ENCODE results near the gene RPGRIP1.
A peak's percentile ranks its signal among the peaks of the same experiment; 100 is the strongest.
"Not testable (repeated sequence)": the region's sequence is repeated elsewhere in the genome, so short reads cannot be mapped to it uniquely, and the experiment has no call there.

RPGRIP1 gene

GRCh38 chr14:21302013-21302835, 22.3 kb downstream of the RPGRIP1 start:
- DNase-seq: no peak

DNA sequence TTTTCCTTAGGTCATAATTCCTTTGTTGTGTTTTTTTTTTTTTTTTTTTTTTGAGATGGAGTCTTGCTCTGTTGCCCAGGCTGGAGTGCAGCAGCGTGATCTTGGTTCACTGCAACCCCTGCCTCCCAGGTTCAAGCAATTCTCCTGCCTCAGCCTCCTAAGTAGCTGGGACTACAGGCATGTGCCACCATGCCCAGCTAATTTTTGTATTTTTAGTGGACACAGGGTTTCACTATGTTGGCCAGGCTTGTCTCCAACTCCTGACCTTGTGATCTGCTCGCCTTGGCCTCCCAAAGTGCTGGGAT, 22.9 kb downstream of the RPGRIP1 start:
- DNase-seq: not testable (repeated sequence)

DNA sequence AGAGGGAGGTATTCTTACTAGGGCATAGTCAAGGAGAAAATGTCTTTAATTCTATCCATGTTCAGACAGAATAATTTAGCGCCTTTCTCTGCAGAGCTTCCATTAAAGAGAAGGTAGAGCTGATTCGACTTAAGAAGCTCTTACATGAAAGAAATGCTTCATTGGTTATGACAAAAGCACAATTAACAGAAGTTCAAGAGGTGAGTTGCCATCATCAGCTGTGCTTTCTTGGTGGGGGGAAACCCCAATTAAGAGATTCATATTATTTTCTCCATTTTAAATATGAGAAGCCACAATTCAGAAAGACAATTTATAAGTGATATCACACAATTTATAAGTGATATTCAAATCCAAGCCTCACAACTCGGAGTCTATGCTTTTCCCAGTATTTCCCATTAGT, 27.8 kb downstream of the RPGRIP1 start:
- DNase-seq: no peak

DNA sequence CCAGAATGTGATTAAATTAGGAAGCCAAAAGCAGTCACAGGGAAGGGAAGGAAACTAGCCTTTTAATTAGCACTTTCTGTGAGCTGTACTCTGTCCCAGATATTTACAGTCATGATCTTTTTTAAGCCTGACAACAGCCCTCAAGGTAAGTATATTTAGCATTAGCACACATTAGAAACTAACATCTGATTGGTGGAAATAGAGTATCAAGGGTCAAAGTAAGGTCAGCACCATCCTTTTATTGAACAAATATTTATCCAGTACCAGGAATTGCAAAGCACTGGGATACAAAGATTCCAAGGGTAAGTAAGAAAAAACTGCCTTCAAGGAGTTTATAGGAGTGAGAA, 28.2 kb downstream of the RPGRIP1 start:
- no peak for DNase-seq

- peak; percentile 88 for DNase-seq
Measured at GRCh38 chr14:21308479-21309237, 28.8 kb downstream of the RPGRIP1 start.

DNA sequence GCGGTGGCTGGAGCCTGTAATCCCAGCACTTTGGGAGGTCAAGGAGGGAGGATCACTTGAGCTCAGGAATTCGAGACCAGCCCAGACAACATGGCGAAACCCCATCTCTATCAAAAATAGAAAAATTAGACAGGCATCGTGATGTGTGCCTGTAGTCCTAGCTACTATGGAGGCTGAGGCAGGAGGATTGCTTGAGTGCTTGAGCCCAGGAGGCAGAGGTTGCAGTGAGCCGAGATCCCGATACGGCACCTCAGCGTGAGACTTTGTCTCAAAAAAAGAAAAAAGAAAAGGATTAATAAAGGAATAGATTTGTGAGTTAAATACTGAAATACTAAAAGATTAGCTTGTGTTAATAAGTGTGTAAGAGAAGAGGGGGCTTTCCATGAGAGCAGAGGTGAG, 29.4 kb downstream of the RPGRIP1 start:
- peak; percentile 4 for DNase-seq

DNA sequence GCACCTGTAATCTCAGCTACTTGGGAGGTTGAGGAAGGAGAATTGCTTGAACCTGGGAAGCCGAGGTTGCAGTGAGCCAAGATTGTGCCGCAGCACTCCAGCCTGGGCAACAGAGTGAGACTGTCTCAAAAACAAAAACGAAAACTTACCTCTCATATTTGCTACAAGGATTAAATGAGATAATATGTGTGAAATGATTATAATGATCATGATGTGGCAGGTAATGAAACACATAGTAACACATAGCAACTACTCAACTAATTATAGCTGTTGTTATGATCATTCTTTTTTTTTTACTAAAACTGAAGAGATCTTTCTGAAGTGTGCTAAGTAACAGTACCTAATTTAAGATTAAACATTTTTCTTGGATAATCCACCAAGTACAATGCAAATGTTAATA, 30.1 kb downstream of the RPGRIP1 start:
- no peak for DNase-seq

DNA sequence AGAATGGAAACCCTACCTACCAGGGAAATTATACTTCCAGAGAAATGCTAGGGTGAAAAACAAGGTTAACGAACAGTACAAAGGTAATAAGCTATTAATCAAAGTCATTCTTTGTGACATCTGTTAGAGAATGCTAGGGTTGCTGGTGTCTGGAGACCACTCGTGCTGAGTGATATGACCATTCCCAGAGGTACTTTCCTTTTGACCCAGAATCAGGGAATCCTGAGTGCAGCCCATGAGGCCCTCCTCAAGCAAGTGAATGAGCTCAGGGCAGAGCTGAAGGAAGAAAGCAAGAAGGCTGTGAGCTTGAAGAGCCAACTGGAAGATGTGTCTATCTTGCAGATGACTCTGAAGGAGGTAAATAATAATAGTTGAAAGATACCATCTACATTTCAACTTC, 31.7 kb downstream of the RPGRIP1 start:
- no peak for DNase-seq

GRCh38 chr14:21313512-21313911, 33.6 kb downstream of the RPGRIP1 start:
- DNase-seq: no peak

DNA sequence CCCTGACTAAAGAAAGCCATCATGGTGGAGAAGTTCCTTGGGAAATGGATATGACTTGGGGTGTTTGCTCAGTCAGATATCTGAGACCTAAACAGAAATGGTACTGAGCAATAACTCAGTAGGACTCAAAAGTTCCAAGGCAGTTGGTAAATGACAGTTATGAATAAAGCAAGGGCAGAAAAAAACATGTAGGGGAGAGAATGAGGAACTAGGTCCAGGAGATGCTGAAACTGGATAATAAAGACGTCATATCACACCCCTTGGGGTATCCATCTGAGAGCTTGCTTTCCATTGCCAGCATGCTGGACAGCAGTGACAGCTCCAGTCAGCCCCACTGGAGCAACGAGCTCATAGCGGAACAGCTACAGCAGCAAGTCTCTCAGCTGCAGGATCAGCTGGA, 37.5 kb downstream of the RPGRIP1 start:
- no peak for DNase-seq

DNA sequence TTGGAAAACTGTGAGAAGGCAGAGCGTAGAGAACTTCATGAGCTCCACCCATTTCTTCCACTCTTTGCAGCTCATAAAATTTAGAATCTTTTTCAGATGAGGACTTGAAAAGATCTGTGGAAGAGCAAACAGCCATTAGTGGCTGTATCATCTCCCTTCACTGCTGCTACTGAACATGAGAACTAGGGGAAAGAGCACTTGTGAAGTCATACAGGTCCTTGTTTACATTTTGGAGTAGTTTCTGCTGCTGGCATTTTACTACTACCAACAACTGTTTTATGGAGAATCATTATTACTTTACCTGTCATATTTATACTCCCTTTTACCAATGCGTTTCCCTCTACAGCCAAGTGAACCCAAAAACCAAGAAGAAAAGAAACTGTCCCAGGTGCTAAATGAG, 41.0 kb downstream of the RPGRIP1 start:
- no peak for DNase-seq

DNA sequence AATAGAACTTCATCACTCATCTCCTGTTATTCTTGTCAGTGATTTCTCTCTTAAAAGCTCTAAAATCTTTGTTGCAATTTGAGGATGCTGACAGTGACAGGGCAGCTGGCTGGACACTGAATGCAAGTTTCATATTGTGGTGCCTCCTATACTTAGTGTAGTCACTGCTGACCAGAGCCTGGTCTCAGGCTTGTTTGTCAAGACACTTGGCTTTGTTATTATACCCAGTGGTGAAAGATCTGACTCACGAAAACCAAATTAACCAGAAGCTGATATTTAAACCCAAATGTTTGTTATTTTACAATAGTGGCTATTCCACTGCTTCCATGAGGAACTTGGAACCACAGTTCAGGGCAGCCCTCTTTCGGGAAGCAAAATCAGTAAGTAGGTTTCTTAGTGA, 42.8 kb downstream of the RPGRIP1 start:
- DNase-seq: no peak

GRCh38 chr14:21326972-21327371, 47.1 kb downstream of the RPGRIP1 start:
- DNase-seq: no peak

Data from stimulated activated CD4-positive, alpha-beta T cell treated with anti-CD3 and anti-CD28 coated beads, Interleukin-15, amount 100 ng/mL, for 24 hours (primary cell).